GM12878 (cell line): Measurements from ENCODE around the gene PTBP3. TPM values are rescaled to one million over a fixed set of nuclear protein-coding genes. Genes with fewer than 3 reads are reported as not detected.

Experiments used
- ATAC-seq: fragments of 200-7000 bp; cut with Tn5 transposase; 3 replicates; pipeline ENCODE4 v1.9.1; 2020; ENCODE audit warnings: mild to moderate bottlenecking, moderate library complexity
- BruUV-seq: library from RNA; stranded (reverse); fragments of 400-500 nt; replicated peaks from 2 replicates; lab custom pipeline; 2021; lab: Mats Ljungman, UMichigan
- CTCF ChIA-PET: fragments of 300-600 bp; sonication (Branson Sonifier 250); formaldehyde crosslinking; extraction: SDS; loops from one replicate; lab custom pipeline; 2021; ENCODE audit warnings: inconsistent platforms; lab: Yijun Ruan, JAX
- POLR2A ChIA-PET: fragments of 350-600 bp; formaldehyde crosslinking; extraction: SDS; loops from one replicate; lab custom pipeline; 2021; ENCODE audit warnings: inconsistent platforms; lab: Charles Lee
- RAD21 ChIA-PET: fragments of 300-600 bp; sonication (Branson Sonifier 250); formaldehyde crosslinking; loops from one replicate; lab custom pipeline; 2023; ENCODE audit warnings: antibody characterized with exemption; ENCODE audit not compliant: unreplicated experiment; lab: Charles Lee
- SMC1A ChIA-PET: fragments of 300-600 bp; sonication (Branson Sonifier 250); formaldehyde crosslinking; loops from one replicate; lab custom pipeline; 2023; ENCODE audit not compliant: unreplicated experiment, uncharacterized antibody; lab: Charles Lee
- DNase-seq: peaks from one replicate; pipeline ENCODE4 v3.0.0-alpha.2; 2011; ENCODE audit warnings: low read depth, low spot score
- FAIRE-seq: peaks from 3 replicates; lab custom pipeline; 2011; peaks lifted over from hg19 to GRCh38; lab: Jason Lieb, UNC
- H2AFZ ChIP-seq: 2 replicates; pipeline ENCODE4 v1.6.0; 2011; ENCODE audit warnings: low read depth, low read length, control low read depth; ENCODE audit not compliant: control insufficient read depth
- H3K27ac ChIP-seq: 2 replicates; pipeline ENCODE4 v1.5.1; 2011; ENCODE audit warnings: control low read depth; ENCODE audit not compliant: control insufficient read depth, insufficient read depth
- H3K27me3 ChIP-seq, 2 experiments: replicated peaks in 1 of 2; 2 replicates each; pipeline versions ENCODE4 v1.6.0 to v1.6.1; 2011; ENCODE audit warnings: low read length in 1 of 2; ENCODE audit not compliant: control insufficient read depth in 2 of 2, insufficient read depth in 2 of 2
- H3K36me3 ChIP-seq, 2 experiments: 2 replicates each; pipeline ENCODE4 v1.5.1; 2011; ENCODE audit warnings: low read length in 1 of 2; ENCODE audit not compliant: control insufficient read depth in 2 of 2, insufficient read depth in 2 of 2
- H3K4me1 ChIP-seq: 2 replicates; pipeline ENCODE4 v1.6.1; 2011; ENCODE audit warnings: mild to moderate bottlenecking, low read length, moderate library complexity, mixed read lengths; ENCODE audit not compliant: control insufficient read depth, insufficient read depth
- H3K4me2 ChIP-seq: 2 replicates; pipeline ENCODE4 v1.6.0; 2011; ENCODE audit warnings: control low read depth; ENCODE audit not compliant: control insufficient read depth, insufficient read depth
- H3K4me3 ChIP-seq: fragments of 200-600 bp; sonication (generic); 2 replicates; pipeline ENCODE4 v1.5.1; 2016
- H3K79me2 ChIP-seq: 2 replicates; pipeline ENCODE4 v1.6.0; 2011; ENCODE audit warnings: low read length; ENCODE audit not compliant: control insufficient read depth, insufficient read depth
- H3K9ac ChIP-seq: 2 replicates; pipeline ENCODE4 v1.8.0; 2011; ENCODE audit warnings: low read length, control low read depth, mixed read lengths; ENCODE audit not compliant: control insufficient read depth, insufficient read depth
- H3K9me3 ChIP-seq: replicated peaks from 3 replicates; pipeline ENCODE4 v1.5.1; 2011; ENCODE audit warnings: mild to moderate bottlenecking, low read length; ENCODE audit not compliant: control insufficient read depth, insufficient read depth
- H4K20me1 ChIP-seq: 2 replicates; pipeline ENCODE4 v1.6.0; 2011; ENCODE audit not compliant: control insufficient read depth, insufficient read depth
- DPF2 ChIP-seq: fragments of 450-650 bp; IDR thresholded peaks from 2 replicates; pipeline ENCODE4 v1.6.1; 2017; ENCODE audit warnings: mild to moderate bottlenecking
- ETV6 ChIP-seq, 2 experiments: fragments of 450-650 bp in 1 of 2; IDR thresholded peaks in 1 of 2; conservative IDR thresholded peaks in 1 of 2; 2 replicates each; pipeline ENCODE4 v1.6.1; 2014; ENCODE audit warnings: antibody characterized with exemption in 1 of 2, borderline replicate concordance in 1 of 2, low read depth in 1 of 2, mild to moderate bottlenecking in 1 of 2, moderate library complexity in 1 of 2
- JUND ChIP-seq: IDR thresholded peaks from 2 replicates; pipeline ENCODE4 v1.6.1; 2012; ENCODE audit warnings: low read depth, mild to moderate bottlenecking, low read length, improper control_type of control experiment, moderate library complexity
- SMARCA5 ChIP-seq: fragments of 450-650 bp; IDR thresholded peaks from 2 replicates; pipeline ENCODE4 v1.6.1; 2017; ENCODE audit warnings: mild to moderate bottlenecking
- SRF ChIP-seq, 2 experiments: IDR thresholded peaks; 2 replicates each; pipeline ENCODE4 v1.6.1; 2011; ENCODE audit warnings: low read depth in 2 of 2, low read length in 2 of 2, mild to moderate bottlenecking in 1 of 2, moderate library complexity in 1 of 2
- ZNF384 ChIP-seq: IDR thresholded peaks from 2 replicates; pipeline ENCODE4 v1.6.1; 2012; ENCODE audit warnings: low read depth, mild to moderate bottlenecking, low read length, improper control_type of control experiment, borderline replicate concordance
- whole genome bisulfite sequencing: methylation state at CpG from one replicate; pipeline ENCODE4 v1.1.6; 2016; ENCODE audit warnings: low lambda C conversion rate; ENCODE audit not compliant: insufficient replicate concordance, insufficient coverage; ENCODE audit errors: missing lambda C conversion rate; 5-methylcytosine and 5-hydroxymethylcytosine counted together
- in situ Hi-C: fragments of 300-500 bp; cut with MboI; formaldehyde crosslinking; loops from 9 replicates; pipeline ENCODE4 v1.14.3; 2018; ENCODE audit warnings: mixed read lengths
- intact Hi-C: fragments of 100-400 bp; cut with micrococcal nuclease; formaldehyde crosslinking; loops from one replicate; pipeline ENCODE4 v1.14.2; 2022; ENCODE audit not compliant: unreplicated experiment
- polyA plus RNA-seq, 11 experiments: library from polyadenylated mRNA; depleted of rRNA in 4 of 11; unstranded in 6 of 11; stranded (reverse) in 5 of 11; fragments of >200 nt; fragmentation: Nextera tagmentation in 4 of 11; fragmentation: Illumina TruSeq in 1 of 11; extraction: Ambion mirVana in 4 of 11; extraction: Trizol in 1 of 11; gene quantifications; 1 replicate in 1 of 11; 2 replicates in 10 of 11; pipeline versions ENCODE4 v1.2.1 to v1.2.3, GENCODE V29; 2011 to 2016; ENCODE audit warnings: inconsistent platforms in 2 of 11, missing spikeins in 2 of 11, low read depth in 1 of 11
- total RNA-seq, 4 experiments: library from RNA; depleted of rRNA in 3 of 4; stranded (reverse); fragments of >200 nt in 3 of 4; fragmentation: Illumina TruSeq in 1 of 4; extraction: Trizol in 1 of 4; gene quantifications; 2 replicates each; pipeline versions ENCODE4 v1.2.1 to v1.2.3, GENCODE V29; 2013 to 2021
- TF ChIP-seq, protein P1 (sequence below): fragments of 450-650 bp; IDR thresholded peaks from 2 replicates; pipeline ENCODE4 v1.6.1; 2017; ENCODE audit warnings: mild to moderate bottlenecking, moderate library complexity
- TF ChIP-seq, protein P2 (sequence below): fragments of 450-650 bp; formaldehyde crosslinking; IDR thresholded peaks from 2 replicates; pipeline ENCODE4 v1.5.0; 2022; ENCODE audit warnings: mild to moderate bottlenecking, missing genetic modification characterization
- TF ChIP-seq, protein P3 (sequence below): fragments of 150-350 bp; IDR thresholded peaks from 2 replicates; pipeline ENCODE4 v1.6.1; 2016; ENCODE audit warnings: low read depth, low read length

Gene PTBP3
- total and polyA plus RNA-seq, 10 of the 15 experiments (the other 5 are each of a cell fraction or from before 2014, with no cell fraction given): 12.5 to 104 (median 52.7) TPM

DNA sequence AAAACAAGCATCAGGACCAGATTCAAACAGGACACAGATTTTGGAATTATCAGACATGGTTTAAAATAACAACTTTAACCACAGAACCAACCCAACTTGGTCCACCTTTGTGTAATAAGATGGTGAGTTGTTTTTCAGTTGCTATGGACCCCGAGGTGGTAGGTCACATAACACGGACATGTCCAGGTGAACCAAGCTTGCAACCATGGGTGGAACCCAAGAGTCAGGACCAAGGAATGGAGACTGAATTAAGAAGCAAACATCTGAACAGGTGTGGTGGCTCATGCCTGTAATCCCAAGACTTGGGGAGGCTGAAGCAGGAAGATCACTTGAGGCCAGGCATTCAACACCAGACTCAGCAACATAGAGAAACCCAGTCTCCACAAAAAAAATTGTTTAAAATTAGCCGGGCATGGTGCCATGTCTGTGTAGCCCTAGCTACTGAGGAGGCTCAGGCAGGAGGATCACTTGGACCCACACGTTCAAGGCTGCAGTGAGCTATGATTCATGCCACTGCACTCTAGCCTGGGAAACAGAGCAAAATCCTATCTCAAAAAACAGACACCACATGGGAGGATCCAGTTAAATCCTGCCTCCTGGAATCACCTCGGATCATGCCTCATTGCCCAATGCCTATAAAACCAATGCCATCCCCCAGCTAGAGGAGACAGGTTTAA is 10.6 kb downstream of the PTBP3 start:
- Histone ChIP-seq H3K9ac (no peak overlapping the region), H3K27ac (no peak overlapping the region), H3K27me3 (no peaks in the 10 kb centered on the region), H2AFZ (no peak overlapping the region), H4K20me1 (no peaks in the 10 kb centered on the region), H3K4me2 (peak overlapping the region; percentile 27), H3K4me1 (peaks cover 22% of the 10 kb centered on the region), H3K9me3 (peaks cover 8% of the 10 kb centered on the region; the same call in 2 of the 3 replicates), H3K4me3 (no peak overlapping the region), H3K36me3 (peaks cover 0 to 9% of the 10 kb centered on the region in 2 experiments; a peak in 3 of 4 replicates), H3K79me2 (peaks cover 85% of the 10 kb centered on the region)
- ChIA-PET SMC1A (interaction anchor here (1.2 kb wide), 1 partner anchor 210 kb away, joined by 4 read pairs; no protein-coding TSS in a partner anchor), CTCF (interaction anchor here (1.2 kb wide), 3 partner anchors 9 to 209 kb away, joined by 3 to 5 read pairs (median 3); no protein-coding TSS in a partner anchor), POLR2A (interaction anchor here (0.7 kb wide), 1 partner anchor 254 kb away, joined by 5 read pairs; no protein-coding TSS in a partner anchor), RAD21 (no interaction called here)
- 83% methylated on average over 5 of the region's 5 CpGs for WGBS
- no peak for TF ChIP-seq DPF2
- no peak for TF ChIP-seq SRF (IDR thresholded peaks at IDR 0.05; ENCODE audit: low read depth in 2 of 2, low read length in 2 of 2)
- TF ChIP-seq JUND: no peak
- TF ChIP-seq, protein P1, sequence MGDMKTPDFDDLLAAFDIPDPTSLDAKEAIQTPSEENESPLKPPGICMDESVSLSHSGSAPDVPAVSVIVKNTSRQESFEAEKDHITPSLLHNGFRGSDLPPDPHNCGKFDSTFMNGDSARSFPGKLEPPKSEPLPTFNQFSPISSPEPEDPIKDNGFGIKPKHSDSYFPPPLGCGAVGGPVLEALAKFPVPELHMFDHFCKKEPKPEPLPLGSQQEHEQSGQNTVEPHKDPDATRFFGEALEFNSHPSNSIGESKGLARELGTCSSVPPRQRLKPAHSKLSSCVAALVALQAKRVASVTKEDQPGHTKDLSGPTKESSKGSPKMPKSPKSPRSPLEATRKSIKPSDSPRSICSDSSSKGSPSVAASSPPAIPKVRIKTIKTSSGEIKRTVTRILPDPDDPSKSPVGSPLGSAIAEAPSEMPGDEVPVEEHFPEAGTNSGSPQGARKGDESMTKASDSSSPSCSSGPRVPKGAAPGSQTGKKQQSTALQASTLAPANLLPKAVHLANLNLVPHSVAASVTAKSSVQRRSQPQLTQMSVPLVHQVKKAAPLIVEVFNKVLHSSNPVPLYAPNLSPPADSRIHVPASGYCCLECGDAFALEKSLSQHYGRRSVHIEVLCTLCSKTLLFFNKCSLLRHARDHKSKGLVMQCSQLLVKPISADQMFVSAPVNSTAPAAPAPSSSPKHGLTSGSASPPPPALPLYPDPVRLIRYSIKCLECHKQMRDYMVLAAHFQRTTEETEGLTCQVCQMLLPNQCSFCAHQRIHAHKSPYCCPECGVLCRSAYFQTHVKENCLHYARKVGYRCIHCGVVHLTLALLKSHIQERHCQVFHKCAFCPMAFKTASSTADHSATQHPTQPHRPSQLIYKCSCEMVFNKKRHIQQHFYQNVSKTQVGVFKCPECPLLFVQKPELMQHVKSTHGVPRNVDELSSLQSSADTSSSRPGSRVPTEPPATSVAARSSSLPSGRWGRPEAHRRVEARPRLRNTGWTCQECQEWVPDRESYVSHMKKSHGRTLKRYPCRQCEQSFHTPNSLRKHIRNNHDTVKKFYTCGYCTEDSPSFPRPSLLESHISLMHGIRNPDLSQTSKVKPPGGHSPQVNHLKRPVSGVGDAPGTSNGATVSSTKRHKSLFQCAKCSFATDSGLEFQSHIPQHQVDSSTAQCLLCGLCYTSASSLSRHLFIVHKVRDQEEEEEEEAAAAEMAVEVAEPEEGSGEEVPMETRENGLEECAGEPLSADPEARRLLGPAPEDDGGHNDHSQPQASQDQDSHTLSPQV: no peak
- TF ChIP-seq ETV6 (conservative IDR thresholded peaks at IDR 0.05 in 1 of 2, IDR thresholded peaks at IDR 0.05 in 1 of 2; ENCODE audit: borderline replicate concordance in 1 of 2, low read depth in 1 of 2): no peak
- no peak for TF ChIP-seq SMARCA5
- TF ChIP-seq, protein P2, sequence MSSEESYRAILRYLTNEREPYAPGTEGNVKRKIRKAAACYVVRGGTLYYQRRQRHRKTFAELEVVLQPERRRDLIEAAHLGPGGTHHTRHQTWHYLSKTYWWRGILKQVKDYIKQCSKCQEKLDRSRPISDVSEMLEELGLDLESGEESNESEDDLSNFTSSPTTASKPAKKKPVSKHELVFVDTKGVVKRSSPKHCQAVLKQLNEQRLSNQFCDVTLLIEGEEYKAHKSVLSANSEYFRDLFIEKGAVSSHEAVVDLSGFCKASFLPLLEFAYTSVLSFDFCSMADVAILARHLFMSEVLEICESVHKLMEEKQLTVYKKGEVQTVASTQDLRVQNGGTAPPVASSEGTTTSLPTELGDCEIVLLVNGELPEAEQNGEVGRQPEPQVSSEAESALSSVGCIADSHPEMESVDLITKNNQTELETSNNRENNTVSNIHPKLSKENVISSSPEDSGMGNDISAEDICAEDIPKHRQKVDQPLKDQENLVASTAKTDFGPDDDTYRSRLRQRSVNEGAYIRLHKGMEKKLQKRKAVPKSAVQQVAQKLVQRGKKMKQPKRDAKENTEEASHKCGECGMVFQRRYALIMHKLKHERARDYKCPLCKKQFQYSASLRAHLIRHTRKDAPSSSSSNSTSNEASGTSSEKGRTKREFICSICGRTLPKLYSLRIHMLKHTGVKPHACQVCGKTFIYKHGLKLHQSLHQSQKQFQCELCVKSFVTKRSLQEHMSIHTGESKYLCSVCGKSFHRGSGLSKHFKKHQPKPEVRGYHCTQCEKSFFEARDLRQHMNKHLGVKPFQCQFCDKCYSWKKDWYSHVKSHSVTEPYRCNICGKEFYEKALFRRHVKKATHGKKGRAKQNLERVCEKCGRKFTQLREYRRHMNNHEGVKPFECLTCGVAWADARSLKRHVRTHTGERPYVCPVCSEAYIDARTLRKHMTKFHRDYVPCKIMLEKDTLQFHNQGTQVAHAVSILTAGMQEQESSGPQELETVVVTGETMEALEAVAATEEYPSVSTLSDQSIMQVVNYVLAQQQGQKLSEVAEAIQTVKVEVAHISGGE (CRISPR knock-in tag): no peak
- no peak for TF ChIP-seq ZNF384
- TF ChIP-seq, protein P3, sequence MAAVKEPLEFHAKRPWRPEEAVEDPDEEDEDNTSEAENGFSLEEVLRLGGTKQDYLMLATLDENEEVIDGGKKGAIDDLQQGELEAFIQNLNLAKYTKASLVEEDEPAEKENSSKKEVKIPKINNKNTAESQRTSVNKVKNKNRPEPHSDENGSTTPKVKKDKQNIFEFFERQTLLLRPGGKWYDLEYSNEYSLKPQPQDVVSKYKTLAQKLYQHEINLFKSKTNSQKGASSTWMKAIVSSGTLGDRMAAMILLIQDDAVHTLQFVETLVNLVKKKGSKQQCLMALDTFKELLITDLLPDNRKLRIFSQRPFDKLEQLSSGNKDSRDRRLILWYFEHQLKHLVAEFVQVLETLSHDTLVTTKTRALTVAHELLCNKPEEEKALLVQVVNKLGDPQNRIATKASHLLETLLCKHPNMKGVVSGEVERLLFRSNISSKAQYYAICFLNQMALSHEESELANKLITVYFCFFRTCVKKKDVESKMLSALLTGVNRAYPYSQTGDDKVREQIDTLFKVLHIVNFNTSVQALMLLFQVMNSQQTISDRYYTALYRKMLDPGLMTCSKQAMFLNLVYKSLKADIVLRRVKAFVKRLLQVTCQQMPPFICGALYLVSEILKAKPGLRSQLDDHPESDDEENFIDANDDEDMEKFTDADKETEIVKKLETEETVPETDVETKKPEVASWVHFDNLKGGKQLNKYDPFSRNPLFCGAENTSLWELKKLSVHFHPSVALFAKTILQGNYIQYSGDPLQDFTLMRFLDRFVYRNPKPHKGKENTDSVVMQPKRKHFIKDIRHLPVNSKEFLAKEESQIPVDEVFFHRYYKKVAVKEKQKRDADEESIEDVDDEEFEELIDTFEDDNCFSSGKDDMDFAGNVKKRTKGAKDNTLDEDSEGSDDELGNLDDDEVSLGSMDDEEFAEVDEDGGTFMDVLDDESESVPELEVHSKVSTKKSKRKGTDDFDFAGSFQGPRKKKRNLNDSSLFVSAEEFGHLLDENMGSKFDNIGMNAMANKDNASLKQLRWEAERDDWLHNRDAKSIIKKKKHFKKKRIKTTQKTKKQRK: no peak
- no peak for ATAC-seq
- no TSS peak for BruUV-seq
- no peak for DNase-seq
- FAIRE-seq: no peak
- intact Hi-C loops: no loop called here
- in situ Hi-C loops: no loop called here
